Neural cell (in vitro differentiated cells): ENCODE data around the gene MCTP2. TPM values are rescaled to one million over a fixed set of nuclear protein-coding genes. Genes with fewer than 3 reads are reported as not detected.

Experiments used
- H2AFZ ChIP-seq: fragments of 200-600, 300-800 bp; sonication (generic), shearing (Covaris generic); 2 replicates; pipeline ENCODE4 v1.6.0; 2014; ENCODE audit warnings: low read depth, mild to moderate bottlenecking, antibody characterized with exemption, low read length, moderate library complexity
- H3F3A ChIP-seq: fragments of 200-600 bp; shearing (Covaris generic); 2 replicates; pipeline ENCODE4 v1.6.1; 2016; ENCODE audit warnings: mild to moderate bottlenecking, moderate library complexity, mixed read lengths, antibody characterized with exemption, low read length; ENCODE audit not compliant: insufficient read depth, poor library complexity, severe bottlenecking
- H3K27ac ChIP-seq: fragments of 200-600, 300-800 bp; sonication (generic), shearing (Covaris generic); 2 replicates; pipeline ENCODE4 v1.5.1; 2014; ENCODE audit warnings: mild to moderate bottlenecking, low read length, moderate library complexity
- H3K27me3 ChIP-seq: fragments of 300-800, 200-600 bp; sonication (generic), shearing (Covaris generic); 2 replicates; pipeline ENCODE4 v1.6.0; 2014; ENCODE audit warnings: mild to moderate bottlenecking, low read depth, low read length, moderate library complexity; ENCODE audit not compliant: insufficient read depth
- H3K36me3 ChIP-seq: fragments of 300-800, 200-600 bp; sonication (generic), shearing (Covaris generic); 2 replicates; pipeline ENCODE4 v1.5.1; 2014; ENCODE audit warnings: mild to moderate bottlenecking, antibody characterized with exemption, low read length, moderate library complexity; ENCODE audit not compliant: insufficient read depth
- H3K4me2 ChIP-seq: fragments of 300-800, 200-600 bp; sonication (generic), shearing (Covaris generic); 2 replicates; pipeline ENCODE4 v1.6.0; 2014; ENCODE audit warnings: mild to moderate bottlenecking, low read length
- H3K4me3 ChIP-seq: fragments of 300-800, 200-600 bp; sonication (generic), shearing (Covaris generic); 2 replicates; pipeline ENCODE4 v1.5.1; 2014; ENCODE audit warnings: mild to moderate bottlenecking, low read length, moderate library complexity
- H3K79me2 ChIP-seq: fragments of 200-600 bp; shearing (Covaris generic); replicated peaks from 2 replicates; pipeline ENCODE4 v1.6.0; 2014; ENCODE audit warnings: mild to moderate bottlenecking, low read length, moderate library complexity; ENCODE audit not compliant: insufficient read depth
- H3K9ac ChIP-seq: fragments of 300-800, 200-600 bp; sonication (generic), shearing (Covaris generic); 2 replicates; pipeline ENCODE4 v1.6.1; 2016; ENCODE audit warnings: mild to moderate bottlenecking, low read length, mixed read lengths
- H3K9me2 ChIP-seq: fragments of 200-600 bp; shearing (Covaris generic); 2 replicates; pipeline ENCODE4 v1.6.1; 2016; ENCODE audit warnings: mild to moderate bottlenecking, low read length, mixed read lengths; ENCODE audit not compliant: insufficient read depth
- H3K9me3 ChIP-seq: fragments of 200-600, 300-800 bp; sonication (generic), shearing (Covaris generic); 2 replicates; pipeline ENCODE4 v1.6.1; 2016; ENCODE audit warnings: mild to moderate bottlenecking, mixed run types, low read length, moderate library complexity, mixed read lengths
- H4K20me1 ChIP-seq: fragments of 200-600 bp; shearing (Covaris generic); 2 replicates; pipeline ENCODE4 v1.6.1; 2016; ENCODE audit warnings: mild to moderate bottlenecking, mixed run types; ENCODE audit not compliant: insufficient read depth
- EP300 ChIP-seq: fragments of 450-650 bp; conservative IDR thresholded peaks from 2 replicates; pipeline ENCODE4 v1.6.1; 2014; ENCODE audit warnings: antibody characterized with exemption, mild to moderate bottlenecking, moderate library complexity; ENCODE audit not compliant: poor library complexity, severe bottlenecking
- EZH2 ChIP-seq: fragments of 200-600, 300-800 bp; shearing (Covaris generic), sonication (generic); IDR thresholded peaks from 2 replicates; pipeline ENCODE4 v1.6.1; 2014; ENCODE audit warnings: antibody characterized with exemption, low read length, borderline replicate concordance, mild to moderate bottlenecking; ENCODE audit not compliant: insufficient read depth, poor library complexity, severe bottlenecking
- MXI1 ChIP-seq: fragments of 450-650 bp; conservative IDR thresholded peaks from 2 replicates; pipeline ENCODE4 v1.6.1; 2014; ENCODE audit warnings: antibody characterized with exemption, mild to moderate bottlenecking; ENCODE audit not compliant: poor library complexity, severe bottlenecking
- POLR2AphosphoS5 ChIP-seq: IDR thresholded peaks from 2 replicates; pipeline ENCODE4 v1.6.1; 2012
- RAD21 ChIP-seq: fragments of 450-650 bp; conservative IDR thresholded peaks from 2 replicates; pipeline ENCODE4 v1.6.1; 2014; ENCODE audit warnings: antibody characterized with exemption, mild to moderate bottlenecking, moderate library complexity
- SMC3 ChIP-seq: fragments of 450-650 bp; conservative IDR thresholded peaks from 2 replicates; pipeline ENCODE4 v1.6.1; 2014; ENCODE audit warnings: antibody characterized with exemption, mild to moderate bottlenecking, moderate library complexity; ENCODE audit not compliant: poor library complexity
- TAF1 ChIP-seq: IDR thresholded peaks from 2 replicates; pipeline ENCODE4 v1.6.1; 2012; ENCODE audit warnings: low read depth
- polyA plus RNA-seq: library from polyadenylated mRNA; depleted of rRNA; stranded (reverse); fragments of >200 nt; gene quantifications from 2 replicates; pipeline ENCODE4 v1.2.3, GENCODE V29; 2014
- TF ChIP-seq, protein P1 (sequence below): fragments of 450-650 bp; IDR thresholded peaks from 2 replicates; pipeline ENCODE4 v1.5.1; 2014; ENCODE audit warnings: antibody characterized with exemption, mild to moderate bottlenecking, moderate library complexity; ENCODE audit not compliant: poor library complexity, severe bottlenecking
- TF ChIP-seq, protein P2 (sequence below): IDR thresholded peaks from 2 replicates; pipeline ENCODE4 v1.6.1; 2012; ENCODE audit warnings: borderline replicate concordance

MCTP2 gene
- polyA plus RNA-seq, 1 donor from 2014 or later = not detected

DNA sequence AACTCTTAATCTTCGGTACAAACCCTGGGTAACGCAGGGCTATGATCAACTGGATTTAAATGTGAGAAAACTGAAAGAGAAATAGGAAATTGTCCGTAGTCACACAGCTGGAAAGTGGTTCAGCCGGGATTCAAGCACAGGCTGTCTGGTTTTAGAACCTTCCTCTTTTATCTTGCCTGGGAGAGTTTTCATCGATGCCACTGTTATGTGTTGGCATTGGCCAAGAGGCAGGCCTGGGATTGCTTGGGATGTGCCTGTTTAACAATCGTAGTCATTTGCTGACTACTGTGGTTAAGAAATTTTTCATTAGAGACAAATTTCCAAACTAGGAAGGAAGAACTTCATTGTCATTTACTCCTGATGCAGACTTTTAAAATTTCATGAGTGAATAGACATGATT is 4.3 kb downstream of the MCTP2 start:
- Histone ChIP-seq H2AFZ (no peak overlapping the region), H3K27me3 (peaks cover 40% of the 10 kb centered on the region), H3K79me2 (no peaks in the 10 kb centered on the region), H3F3A (no peaks in the 10 kb centered on the region), H3K9me2 (no peaks in the 10 kb centered on the region), H3K9ac (no peak overlapping the region), H3K36me3 (no peaks in the 10 kb centered on the region), H3K4me2 (no peak overlapping the region), H3K27ac (no peak overlapping the region), H3K9me3 (no peaks in the 10 kb centered on the region), H4K20me1 (no peaks in the 10 kb centered on the region), H3K4me3 (no peak overlapping the region)
- no peak for TF ChIP-seq MXI1
- TF ChIP-seq SMC3 = no peak
- TF ChIP-seq EP300 = no peak
- TF ChIP-seq, protein P1, sequence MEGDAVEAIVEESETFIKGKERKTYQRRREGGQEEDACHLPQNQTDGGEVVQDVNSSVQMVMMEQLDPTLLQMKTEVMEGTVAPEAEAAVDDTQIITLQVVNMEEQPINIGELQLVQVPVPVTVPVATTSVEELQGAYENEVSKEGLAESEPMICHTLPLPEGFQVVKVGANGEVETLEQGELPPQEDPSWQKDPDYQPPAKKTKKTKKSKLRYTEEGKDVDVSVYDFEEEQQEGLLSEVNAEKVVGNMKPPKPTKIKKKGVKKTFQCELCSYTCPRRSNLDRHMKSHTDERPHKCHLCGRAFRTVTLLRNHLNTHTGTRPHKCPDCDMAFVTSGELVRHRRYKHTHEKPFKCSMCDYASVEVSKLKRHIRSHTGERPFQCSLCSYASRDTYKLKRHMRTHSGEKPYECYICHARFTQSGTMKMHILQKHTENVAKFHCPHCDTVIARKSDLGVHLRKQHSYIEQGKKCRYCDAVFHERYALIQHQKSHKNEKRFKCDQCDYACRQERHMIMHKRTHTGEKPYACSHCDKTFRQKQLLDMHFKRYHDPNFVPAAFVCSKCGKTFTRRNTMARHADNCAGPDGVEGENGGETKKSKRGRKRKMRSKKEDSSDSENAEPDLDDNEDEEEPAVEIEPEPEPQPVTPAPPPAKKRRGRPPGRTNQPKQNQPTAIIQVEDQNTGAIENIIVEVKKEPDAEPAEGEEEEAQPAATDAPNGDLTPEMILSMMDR = no peak
- TF ChIP-seq EZH2 = no peak
- no peak for TF ChIP-seq POLR2AphosphoS5
- no peak for TF ChIP-seq RAD21
- TF ChIP-seq TAF1 = no peak
- TF ChIP-seq, protein P2, sequence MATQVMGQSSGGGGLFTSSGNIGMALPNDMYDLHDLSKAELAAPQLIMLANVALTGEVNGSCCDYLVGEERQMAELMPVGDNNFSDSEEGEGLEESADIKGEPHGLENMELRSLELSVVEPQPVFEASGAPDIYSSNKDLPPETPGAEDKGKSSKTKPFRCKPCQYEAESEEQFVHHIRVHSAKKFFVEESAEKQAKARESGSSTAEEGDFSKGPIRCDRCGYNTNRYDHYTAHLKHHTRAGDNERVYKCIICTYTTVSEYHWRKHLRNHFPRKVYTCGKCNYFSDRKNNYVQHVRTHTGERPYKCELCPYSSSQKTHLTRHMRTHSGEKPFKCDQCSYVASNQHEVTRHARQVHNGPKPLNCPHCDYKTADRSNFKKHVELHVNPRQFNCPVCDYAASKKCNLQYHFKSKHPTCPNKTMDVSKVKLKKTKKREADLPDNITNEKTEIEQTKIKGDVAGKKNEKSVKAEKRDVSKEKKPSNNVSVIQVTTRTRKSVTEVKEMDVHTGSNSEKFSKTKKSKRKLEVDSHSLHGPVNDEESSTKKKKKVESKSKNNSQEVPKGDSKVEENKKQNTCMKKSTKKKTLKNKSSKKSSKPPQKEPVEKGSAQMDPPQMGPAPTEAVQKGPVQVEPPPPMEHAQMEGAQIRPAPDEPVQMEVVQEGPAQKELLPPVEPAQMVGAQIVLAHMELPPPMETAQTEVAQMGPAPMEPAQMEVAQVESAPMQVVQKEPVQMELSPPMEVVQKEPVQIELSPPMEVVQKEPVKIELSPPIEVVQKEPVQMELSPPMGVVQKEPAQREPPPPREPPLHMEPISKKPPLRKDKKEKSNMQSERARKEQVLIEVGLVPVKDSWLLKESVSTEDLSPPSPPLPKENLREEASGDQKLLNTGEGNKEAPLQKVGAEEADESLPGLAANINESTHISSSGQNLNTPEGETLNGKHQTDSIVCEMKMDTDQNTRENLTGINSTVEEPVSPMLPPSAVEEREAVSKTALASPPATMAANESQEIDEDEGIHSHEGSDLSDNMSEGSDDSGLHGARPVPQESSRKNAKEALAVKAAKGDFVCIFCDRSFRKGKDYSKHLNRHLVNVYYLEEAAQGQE = no peak

DNA sequence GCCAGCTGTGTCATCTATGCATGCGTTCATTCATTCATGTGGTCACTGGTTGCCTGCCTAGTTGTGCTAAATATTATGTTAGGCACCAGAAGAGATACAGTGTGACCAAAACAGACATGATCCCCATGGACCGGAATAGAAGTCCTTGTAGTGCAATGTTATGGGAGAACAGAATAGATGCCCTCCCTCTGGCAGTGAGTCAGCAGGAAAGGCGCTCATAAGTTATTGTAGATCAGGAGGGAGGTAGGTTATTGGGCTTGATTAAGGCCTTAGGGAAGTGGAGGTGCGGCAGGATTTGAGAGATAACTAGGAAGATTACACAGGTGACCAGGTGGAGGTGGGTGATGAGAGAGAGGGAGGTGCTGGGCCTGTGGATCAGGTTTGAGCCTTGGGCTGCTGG is 5.2 kb downstream of the MCTP2 start:
- Histone ChIP-seq H3K79me2 (no peaks in the 10 kb centered on the region), H3K9me2 (no peaks in the 10 kb centered on the region), H3K27ac (no peak overlapping the region), H3K36me3 (no peaks in the 10 kb centered on the region), H3K9me3 (no peaks in the 10 kb centered on the region), H3K9ac (no peak overlapping the region), H4K20me1 (no peaks in the 10 kb centered on the region), H3K4me2 (no peak overlapping the region), H3K27me3 (peaks cover 31% of the 10 kb centered on the region), H3K4me3 (no peak overlapping the region), H3F3A (no peaks in the 10 kb centered on the region), H2AFZ (no peak overlapping the region)
- TF ChIP-seq SMC3 (no peak), TAF1 (no peak), EZH2 (no peak), MXI1 (no peak), RAD21 (no peak), EP300 (no peak), POLR2AphosphoS5 (no peak)
- TF ChIP-seq, protein P1 = no peak
- TF ChIP-seq, protein P2 = no peak
